ENCODE results near the gene ACBD3. TPM values are rescaled to one million over a fixed set of nuclear protein-coding genes. Genes with fewer than 3 reads are reported as not detected.

The ACBD3 gene
- total and polyA plus RNA-seq, 10 of the 15 experiments (the other 5 are each of a cell fraction or from before 2014, with no cell fraction given): 7.5 to 27.9 (median 20.3) TPM

GRCh38 chr1:226111883-226112261 is 74.7 kb downstream of the ACBD3 start (continued):
- no peak for TF ChIP-seq ASH2L (IDR thresholded peaks at IDR 0.05; ENCODE audit: borderline replicate concordance, low read depth)

- Histone ChIP-seq H4K20me1 (ENCODE audit: control insufficient read depth, insufficient read depth) (no peaks in the 10 kb centered on the region), H3K4me3 (peak overlapping the region; percentile 77), H3K79me2 (ENCODE audit: control insufficient read depth, insufficient read depth, low read length) (no peaks in the 10 kb centered on the region), H3K9me3 (replicated peaks; ENCODE audit: control insufficient read depth, insufficient read depth, low read length) (no peaks in the 10 kb centered on the region), H3K27ac (ENCODE audit: control insufficient read depth, insufficient read depth) (peak overlapping the region; percentile 92), H3K36me3 (ENCODE audit: control insufficient read depth in 2 of 2, insufficient read depth in 2 of 2, low read length in 1 of 2) (no peaks in the 10 kb centered on the region), H3K9ac (ENCODE audit: control insufficient read depth, insufficient read depth, low read length) (peak overlapping the region; percentile 91), H2AFZ (ENCODE audit: control insufficient read depth, low read depth, low read length) (peak overlapping the region; percentile 71), H3K27me3 (replicated peaks in 1 of 2; ENCODE audit: control insufficient read depth in 2 of 2, insufficient read depth in 2 of 2, low read length in 1 of 2) (no peaks in the 10 kb centered on the region), H3K4me1 (ENCODE audit: control insufficient read depth, insufficient read depth, low read length) (peaks cover 23% of the 10 kb centered on the region), H3K4me2 (ENCODE audit: control insufficient read depth, insufficient read depth) (peak overlapping the region; percentile 89)
- intact Hi-C loops (cut with micrococcal nuclease; ENCODE audit: unreplicated experiment): loop anchor here (2.0 to 10.0 kb wide), 3 partner anchors 46 to 644 kb away; partner anchors contain the start of gene SRP9
- in situ Hi-C loops (cut with MboI): no loop called here
- no peak for DNase-seq (ENCODE audit: low read depth, low spot score)
- ChIA-PET POLR2A (interaction anchor here (0.6 to 6.0 kb wide), 17 partner anchors 9 to 620 kb away, joined by 3 to 37 read pairs (median 3); partner anchors contain the start of genes H3-3A and SDE2), CTCF (interaction anchor here (0.9 to 6.5 kb wide), 7 partner anchors 10 to 222 kb away, joined by 3 to 96 read pairs (median 11); no protein-coding TSS in a partner anchor), SMC1A (ENCODE audit: uncharacterized antibody, unreplicated experiment) (interaction anchor here (0.7 to 4.6 kb wide), 13 partner anchors 8 to 124 kb away, joined by 3 to 39 read pairs (median 5); partner anchors contain the start of gene SDE2), RAD21 (ENCODE audit: unreplicated experiment) (interaction anchor here (0.8 to 6.3 kb wide), 13 partner anchors 8 to 133 kb away, joined by 3 to 56 read pairs (median 6); partner anchors contain the start of genes H3-3A and SDE2)
- WGBS (ENCODE audit: insufficient coverage, insufficient replicate concordance, low lambda C conversion rate, missing lambda C conversion rate): 22% methylated on average over 11 of the region's 11 CpGs
- TSS peak; percentile 88 for BruUV-seq (replicated peaks)
- TF ChIP-seq PKNOX1 (IDR thresholded peaks at IDR 0.05) (peak; percentile 16; the same call in 1 of the 2 replicates), NBN (IDR thresholded peaks at IDR 0.05) (0 out of 2 replicates have a peak, but pooled peaks have one; percentile 2), SMARCA5 (IDR thresholded peaks at IDR 0.05) (no peak)
- no peak for ATAC-seq
- FAIRE-seq: no peak
Measured at GRCh38 chr1:226111098-226111882, 75.3 kb downstream of the ACBD3 start.

Data from GM12878 (cell line).